Measurements from ENCODE around the gene BDNF.
"Not testable (repeated sequence)": the region's sequence is repeated elsewhere in the genome, so short reads cannot be mapped to it uniquely, and the experiment has no call there.

The BDNF gene

DNA sequence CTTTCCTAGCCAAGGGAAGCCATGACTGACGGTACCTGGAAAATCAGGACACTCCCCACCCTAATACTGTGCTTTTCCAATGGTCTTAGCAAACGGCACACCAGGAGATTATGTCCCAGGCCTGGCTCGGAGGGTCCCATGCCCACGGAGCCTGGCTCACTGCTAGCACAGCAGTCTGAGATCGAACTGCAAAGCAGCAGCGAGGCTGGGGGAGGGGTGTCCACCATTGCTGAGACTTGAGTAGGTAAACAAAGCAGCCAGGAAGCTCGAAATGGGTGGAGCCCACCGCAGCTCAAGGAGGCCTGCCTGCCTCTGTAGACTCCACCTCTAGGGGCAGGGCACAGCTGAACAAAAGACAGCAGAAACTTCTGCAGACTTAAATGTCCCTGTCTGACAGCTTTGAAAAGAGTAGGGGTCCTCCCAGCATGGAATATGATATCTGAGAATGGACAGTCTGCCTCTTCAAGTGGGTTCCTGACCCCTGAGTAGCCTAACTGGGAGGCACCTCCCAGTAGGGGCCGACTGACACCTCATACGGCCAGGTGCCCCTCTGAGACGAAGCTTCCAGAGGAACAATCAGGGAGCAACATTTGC lies 34.6 kb downstream of the BDNF start:
- not testable (repeated sequence) for DNase-seq

DNA sequence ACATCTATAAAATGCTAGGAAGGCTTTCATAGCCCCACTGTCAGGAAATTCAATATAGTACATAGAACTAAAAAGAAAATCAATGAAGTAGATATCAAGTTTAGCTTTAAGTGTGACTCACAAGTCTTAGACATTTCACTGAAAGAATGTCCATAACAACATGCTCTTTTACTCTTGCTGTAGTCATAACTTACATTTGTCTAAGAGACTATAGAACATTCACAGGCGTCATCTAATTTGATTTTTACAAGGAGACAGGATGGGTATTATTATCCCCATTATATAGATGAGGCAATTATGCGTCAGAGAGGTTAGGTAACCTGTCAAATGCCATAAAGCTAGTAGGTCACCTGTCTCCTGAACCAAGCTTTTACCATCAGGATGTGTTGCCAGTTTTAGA lies 36.9 kb downstream of the BDNF start:
- no peak for DNase-seq

DNA sequence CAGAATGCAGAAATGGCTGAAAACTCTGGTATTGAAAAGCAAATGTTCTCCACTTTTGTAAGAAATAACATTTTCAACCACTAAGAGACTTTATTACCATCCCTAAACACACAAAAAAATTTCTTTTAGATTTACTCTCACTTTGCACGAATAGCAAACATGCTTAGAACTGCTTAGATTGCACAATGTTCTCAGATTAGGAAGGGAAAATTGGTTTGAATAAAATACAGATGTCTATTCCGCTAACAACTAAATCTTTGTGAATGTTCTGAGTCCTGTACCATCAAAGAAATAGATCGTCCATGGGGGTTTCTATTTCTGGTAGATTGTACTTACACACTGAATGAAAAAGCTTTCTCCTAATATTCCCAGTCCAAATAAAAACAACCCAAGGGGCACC lies 40.1 kb downstream of the BDNF start:
- no peak for DNase-seq

DNA sequence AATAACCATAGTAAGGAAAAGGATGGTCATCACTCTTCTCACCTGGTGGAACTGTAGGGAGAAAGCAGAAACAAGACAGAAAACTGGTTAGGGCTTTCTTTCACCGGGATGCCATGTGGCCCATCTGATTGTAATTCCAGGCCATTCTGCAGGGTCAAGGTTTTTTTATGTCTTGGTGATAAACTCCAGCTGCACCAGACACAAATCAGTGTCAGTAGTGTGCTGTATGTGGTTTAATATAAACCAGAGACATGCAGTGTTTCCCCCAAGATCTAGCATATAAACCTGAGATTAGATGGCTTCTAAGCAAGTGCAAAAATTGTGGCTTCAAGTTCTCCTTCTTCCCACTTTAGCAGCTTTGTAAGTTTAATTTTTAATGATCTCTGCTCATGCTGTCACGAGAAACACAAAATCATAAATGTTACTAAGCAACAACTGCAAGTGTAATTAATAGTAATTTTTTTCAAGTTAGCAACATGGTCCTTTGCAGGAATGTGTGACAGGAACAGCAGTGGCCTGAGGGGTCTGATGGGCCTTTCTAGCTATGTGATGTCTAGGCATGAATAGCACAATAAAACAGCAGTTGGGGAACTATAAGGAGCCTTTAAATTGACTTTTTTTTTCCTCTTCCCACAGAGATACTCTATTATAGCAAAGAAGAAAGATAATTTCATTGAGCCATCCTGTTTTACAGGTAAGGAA lies 41.6 kb downstream of the BDNF start:
- no peak for DNase-seq

DNA sequence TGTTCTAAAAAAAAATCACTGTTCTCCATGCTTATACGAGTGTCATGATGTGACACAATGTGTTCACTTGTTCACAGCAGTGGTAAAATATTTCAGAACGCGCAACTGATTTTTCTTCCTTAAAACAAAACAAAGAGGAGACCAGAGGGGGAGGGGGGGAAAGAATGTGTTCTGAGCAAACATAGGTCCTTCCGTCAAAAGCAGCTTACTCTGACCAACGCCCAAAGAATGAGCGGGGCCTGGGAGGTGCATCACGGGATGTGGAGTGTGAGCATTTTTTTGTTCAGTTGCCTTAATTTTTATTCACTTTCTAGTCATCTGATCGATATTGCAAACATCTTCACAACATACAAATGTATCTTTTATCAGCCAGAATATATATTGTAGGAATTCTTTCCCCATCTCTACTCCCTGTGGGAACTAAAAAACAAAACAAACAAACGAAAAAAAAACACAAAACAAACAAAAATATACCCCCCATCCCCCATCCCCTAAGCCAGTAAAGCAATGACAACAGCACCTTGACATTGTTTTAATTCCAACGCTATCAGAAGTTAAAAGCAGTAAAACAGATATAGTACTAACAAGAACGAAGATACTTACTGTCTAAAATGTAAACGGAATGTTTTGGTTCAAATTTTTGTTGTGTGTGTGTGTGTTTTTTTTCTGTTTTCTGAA lies 43.3 kb downstream of the BDNF start:
- no peak for DNase-seq

DNA sequence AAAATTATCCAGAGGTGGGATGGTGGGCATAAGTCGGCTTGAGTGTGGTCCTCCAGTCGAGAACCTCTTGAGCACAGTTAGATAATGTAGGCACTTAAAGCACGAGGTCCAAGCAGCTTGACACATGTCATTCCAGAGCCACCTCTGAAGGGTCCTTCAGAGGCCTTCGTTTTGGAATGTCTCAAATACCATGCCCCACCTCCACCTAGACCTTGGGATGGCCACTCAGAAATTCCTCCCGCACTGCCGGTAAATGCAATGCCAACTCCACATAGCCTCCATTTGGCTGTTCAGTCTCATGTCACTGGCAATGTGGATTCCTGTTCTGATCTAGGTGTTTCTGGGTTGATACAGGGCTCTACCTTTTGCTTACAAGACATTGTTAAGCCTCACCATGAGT lies 43.9 kb downstream of the BDNF start:
- no peak for DNase-seq

DNA sequence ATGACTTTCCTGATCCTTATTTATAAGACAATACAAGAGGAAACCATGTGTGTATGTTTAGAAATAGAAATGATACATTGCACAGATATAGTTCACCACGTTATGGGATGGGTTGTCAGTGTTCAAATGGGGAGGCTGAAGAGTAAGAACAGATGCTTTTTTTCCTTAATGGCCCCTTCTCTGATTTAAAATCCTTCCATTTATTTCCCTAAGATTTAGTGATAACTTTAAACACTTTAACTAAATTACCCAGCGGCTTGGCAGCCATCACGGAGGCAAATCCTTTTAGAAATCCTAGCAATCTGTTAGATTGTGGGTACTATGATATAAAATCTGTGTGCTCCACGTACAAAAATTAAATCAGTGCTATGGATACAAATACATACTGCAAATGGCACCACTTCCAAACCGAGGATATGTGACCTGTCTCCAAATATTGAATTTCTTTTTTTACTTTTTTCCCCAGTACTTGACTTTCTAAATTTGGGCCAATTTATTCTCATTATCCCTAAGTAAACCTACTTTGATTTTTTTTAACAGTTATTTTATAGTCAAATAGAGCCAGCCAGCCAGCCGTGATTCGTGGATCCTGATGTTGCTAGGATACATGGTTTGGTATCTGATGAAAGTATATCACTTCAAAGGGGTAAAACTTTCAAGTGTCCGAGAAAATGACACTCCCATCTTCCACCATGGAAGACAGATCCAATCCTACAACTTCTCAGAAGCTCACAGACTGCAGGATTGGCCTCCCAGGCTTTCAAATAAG lies 46.1 kb downstream of the BDNF start:
- DNase-seq = no peak

DNA sequence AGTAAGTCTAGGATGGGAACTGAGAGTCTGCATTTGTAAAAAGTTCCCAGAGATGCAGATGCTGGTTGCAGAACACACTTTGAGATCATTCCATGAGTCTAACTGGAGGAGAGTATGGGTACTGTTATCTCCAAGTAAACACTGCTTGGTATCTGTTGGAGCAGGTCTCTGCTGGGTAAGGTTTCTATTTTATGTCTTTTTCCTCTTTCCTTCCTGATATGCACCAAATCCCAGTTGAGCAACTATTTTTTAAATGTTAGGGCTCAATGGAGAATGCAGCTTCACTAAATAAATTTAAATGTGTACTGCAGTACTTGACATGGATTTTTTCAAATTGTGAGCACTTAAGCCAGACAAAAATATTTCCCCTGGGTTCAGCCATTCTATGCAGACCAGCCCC lies 48.5 kb downstream of the BDNF start:
- no peak for DNase-seq

DNA sequence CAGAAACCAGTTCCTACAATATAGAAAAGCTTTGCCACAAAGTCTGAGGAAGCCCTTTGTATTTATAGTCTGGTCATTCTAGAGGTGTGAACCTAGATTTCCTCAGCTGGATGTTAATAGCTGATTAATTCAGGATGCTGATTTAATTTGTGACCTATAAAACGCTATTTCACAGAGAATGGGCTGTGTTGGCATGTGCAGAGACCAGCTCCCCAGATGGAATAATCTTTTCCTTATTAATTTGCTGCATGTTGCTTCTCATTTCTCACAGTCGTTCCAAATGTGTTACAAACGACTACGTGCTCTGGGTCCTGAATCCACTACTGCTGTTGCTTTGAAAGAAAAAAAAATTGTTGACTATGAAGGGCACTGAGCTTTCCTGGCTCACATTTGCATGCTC lies 49.3 kb downstream of the BDNF start:
- DNase-seq = no peak

DNA sequence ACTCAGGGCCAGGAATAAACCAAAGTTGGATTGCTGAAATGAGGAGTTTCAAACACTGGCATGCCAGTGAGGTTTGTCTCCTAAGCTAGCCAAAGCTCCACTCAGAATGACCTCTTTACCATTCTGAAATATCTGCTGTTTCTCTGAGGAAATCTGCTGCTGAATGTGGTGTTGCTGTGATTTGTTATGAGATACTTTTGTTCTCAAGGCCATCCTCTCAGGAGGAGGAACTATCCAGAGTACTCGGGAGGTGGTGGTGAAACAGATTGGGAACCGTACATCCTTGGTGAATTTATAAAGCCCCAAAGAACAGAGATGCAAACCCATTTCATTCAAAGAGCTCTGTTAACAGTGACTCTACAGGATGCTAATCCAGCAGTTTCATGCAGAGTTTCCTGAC lies 50.5 kb downstream of the BDNF start:
- DNase-seq = no peak

DNA sequence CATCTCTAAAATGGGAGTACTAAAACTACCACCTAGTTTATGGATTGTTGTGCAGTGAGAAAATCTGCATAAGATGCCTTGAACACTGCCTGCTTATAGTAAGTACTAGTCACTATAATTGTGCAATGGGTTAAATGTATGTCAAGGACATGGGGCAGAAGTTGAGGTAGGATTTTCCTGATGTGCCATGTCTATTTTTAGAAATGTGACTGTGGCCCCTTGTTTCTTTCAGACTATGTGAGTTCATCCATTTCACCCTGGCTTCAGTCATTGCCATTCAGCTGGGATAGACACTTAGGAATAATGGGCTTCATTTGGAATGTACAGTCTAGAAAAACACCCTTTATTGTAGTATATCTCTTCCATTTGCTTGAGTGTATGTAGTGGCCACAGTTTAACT lies 51.4 kb downstream of the BDNF start:
- DNase-seq = no peak

DNA sequence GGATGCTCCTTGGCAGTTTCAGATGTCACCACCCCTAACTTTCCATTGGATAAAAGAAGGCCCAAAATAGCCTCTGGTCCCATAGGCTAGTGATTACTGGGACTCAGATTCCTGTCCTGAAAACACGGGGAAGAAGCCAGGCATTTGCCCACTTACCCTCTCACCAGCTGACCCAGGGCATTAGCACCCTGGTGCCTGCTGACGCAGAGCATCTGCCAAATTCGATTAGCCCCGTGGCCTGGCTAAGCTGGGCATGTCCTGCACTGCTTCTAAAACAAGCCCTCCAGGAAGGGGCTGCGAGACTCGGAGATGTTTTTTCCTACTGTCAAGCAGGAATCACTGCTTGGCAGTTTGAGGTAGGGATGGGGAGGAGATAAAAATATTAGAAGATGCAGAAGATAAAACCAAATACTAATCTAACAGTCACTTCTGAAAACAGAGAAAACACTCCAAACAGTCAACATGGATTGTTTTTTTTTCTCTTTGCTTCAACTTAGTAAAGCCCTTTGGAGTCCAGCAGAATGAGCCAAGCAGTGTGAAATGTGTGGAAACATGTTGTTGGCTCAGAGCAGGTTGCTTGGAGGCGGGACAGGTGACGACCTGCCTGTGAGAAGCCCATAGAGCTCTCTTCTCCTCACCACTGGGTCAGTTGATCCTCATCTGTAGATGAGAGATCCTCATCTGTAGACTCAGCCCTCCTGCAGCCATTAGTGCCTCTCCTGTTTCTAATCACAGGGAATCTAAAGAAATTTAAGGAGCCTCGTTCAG lies 54.0 kb downstream of the BDNF start:
- DNase-seq = no peak

DNA sequence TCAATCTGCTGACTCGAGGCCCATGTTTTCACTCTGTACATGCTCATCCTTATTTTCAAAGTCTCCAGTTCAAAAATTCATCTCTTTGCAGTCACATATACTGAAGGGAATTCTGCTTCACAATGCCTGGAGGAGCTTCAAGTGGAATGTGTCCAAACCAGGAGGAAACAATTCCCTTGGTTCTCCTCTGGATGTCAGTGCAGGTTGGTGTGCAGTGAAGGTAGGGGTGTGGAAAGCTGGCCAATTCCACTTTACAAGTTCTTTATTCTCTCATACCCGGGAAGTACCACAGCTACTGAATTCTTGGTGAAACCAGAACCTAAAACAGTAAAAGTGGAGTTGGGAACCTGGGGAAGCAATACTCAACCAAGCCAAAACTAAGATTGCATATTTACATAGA lies 57.3 kb downstream of the BDNF start:
- DNase-seq = no peak

DNA sequence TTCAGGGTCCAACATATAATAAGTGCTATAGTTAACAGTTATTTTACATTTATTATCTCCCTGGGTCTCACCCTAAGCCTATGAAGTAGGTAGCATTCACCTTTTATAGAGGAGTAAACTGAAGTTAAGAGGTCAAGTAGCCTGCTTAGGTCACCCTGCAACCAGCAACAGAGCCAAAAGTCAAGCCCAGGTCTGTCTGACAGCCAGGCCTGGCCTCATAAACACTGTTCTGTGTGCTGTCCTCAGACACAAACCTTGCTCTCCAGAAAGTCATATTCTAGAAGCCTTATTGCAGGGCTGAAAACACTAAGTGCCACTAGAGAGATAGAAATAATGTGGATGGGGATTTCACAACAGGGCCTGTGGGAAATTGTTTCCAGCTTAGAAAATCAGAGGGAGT lies 59.3 kb downstream of the BDNF start:
- DNase-seq = no peak

DNA sequence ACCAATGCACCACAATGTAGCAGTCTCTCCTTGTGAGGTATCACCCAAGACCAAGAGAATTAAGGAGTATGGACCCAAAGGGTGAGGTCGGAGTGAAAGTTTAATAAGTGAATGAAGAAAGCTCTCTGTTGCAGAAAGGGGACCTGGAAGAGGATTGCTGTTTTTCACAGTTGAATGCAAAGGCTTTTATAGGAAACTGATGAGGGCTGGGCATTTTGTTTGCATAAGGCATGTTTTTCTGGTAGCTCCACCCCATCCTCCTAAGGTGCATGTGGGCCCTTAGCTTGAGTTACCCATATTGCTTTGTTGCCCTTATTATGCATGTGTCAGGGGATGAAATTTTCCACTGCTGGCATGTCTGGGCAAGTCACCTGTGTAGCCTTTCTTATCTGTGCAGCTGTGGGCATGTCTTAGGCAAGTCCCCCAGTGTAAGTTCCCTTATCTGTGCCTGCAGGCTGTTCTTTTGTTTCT lies 64.7 kb downstream of the BDNF start:
- DNase-seq = no peak

DNA sequence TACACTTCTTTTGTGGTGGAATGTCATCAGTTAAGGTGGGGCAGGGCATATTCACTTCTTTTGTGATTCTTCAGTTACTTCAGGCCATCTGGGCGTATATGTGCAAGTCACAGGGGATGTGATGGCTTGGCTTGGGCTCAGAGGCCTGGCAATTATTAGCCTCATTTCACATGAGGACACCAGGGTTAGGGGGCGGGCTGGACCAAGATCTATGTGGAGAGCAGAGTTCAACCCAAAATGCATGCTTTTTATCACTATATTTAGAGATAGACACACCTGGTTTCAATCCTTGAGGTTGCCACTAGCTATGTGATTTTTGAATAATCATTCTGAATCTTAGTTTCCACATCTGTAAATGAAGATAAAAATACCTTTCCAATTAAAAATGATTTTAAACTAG lies 65.5 kb downstream of the BDNF start:
- not testable (repeated sequence) for DNase-seq

DNA sequence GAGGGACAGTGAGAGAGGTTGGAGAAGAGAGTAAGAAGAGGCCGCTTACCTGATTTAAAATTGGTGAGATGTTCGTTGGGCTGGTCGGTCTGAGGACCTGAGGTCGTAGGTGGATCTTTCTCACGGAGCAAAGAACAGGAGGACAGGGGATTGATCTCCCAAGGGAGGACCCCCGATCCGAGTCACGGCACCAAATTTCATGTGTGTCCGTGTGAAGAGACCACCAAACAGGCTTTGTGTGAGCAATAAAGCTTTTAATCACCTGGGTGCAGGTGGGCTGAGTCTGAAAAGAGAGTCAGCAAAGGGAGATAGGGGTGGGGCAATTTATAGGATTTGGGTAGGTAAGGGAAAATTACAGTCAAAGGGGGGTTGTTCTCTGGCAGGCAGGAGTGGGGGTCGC lies 66.0 kb downstream of the BDNF start:
- DNase-seq = not testable (repeated sequence)

DNA sequence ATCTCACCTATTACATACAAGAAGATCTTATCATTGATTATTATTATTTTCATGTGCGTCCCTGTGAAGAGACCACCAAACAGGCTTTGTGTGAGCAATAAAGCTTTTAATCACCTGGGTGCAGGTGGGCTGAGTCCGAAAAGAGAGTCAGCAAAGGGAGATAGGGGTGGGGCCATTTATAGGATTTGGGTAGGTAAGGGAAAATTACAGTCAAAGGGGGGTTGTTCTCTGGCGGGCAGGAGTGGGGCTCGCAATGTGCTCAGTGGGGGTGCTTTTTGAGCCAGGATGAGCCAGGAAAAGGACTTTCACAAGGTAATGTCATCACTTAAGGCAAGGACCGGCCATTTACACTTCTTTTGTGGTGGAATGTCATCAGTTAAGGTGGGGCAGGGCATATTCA lies 71.2 kb downstream of the BDNF start:
- not testable (repeated sequence) for DNase-seq

DNA sequence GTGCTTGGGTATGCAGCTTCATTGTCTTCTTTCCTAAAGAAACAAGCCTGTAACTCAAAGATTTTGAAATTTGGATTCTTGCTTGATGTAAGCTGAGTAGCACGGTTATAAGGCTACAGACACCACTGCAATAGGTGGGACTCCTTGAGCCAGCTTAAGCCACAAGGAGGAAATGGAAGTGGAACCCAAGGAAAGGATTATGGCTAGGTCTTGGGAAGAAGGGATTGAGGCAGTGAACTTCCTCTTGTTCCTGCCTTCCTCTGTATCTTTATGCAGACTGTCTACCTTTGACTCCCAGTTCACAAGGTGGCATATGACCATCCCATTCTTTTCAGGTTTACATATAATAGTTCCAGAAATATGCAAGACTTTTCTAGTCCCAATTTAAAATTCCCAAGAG lies 72.3 kb downstream of the BDNF start:
- no peak for DNase-seq

DNA sequence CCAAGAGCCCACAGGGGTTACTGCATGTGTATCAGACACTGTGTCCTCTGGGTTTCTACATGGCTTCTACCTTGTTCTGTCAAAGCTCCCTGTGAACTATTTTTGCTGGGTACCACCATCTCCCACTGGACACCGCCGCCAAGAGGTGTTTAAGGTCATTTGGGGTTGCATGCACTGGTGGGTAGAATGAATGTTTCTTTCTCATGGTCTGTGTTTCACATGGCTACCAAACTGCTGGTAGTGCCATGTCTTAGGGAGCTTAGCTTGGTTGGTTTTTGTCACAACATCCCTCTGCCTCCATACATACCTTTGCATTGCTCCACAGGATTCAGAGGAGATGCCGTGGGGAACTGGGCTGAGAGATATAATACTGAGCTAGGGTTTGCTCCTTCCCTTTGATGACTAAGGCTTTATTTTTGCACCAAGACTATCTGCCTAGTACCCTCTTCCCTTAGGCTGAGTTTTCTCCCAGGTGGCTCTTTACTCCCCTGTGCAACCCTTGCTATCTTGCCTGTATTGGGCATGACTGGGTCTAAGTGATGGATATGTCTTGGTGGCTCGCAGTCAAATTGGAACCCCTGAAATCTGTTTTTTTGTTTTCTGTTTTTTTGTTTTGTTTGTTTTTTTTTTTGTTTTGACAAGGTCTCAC lies 73.2 kb downstream of the BDNF start:
- DNase-seq = no peak

DNA sequence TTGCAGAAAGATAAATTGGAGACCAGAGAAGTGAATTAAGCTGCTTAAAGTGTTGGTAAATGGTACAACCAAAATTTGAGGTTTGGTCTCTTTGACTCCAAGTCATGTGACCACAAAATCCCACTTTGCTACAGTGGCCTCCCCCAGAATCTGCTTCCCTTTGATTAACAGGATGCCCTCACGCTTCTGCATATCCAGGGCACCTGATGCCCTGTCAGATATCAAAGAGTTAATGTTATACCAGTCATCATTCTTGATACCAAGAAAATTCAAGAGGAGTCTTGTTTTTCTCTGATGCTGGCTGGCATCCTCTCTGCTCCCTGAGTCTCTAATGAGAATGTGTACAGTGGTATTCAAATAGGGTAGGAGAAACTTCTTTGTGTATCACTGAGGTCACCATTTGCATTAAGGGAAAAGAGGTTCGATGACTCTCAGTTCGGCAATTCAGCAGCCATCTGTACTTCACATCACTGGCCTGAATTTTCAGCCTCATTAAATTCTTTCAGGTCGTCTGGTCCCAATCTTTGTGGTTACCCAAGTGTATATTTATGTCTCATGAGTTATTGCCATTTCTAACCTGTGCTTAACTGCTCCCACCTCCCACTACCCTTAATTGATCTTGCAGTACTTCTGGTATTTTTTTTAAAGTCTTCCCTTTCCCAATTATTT lies 73.9 kb downstream of the BDNF start:
- DNase-seq = no peak

Data from DMS79 treated with DMSO at 0.1 percent for 48 hours (cell line).